CD4-positive, alpha-beta T cell treated with Interleukin-4 for 4 hours (primary cell): ENCODE data around the gene UROC1.

ENCODE experiments used
- DNase-seq: peaks from one replicate; pipeline ENCODE4 v3.0.0-alpha.2; 2020

The UROC1 gene

DNA sequence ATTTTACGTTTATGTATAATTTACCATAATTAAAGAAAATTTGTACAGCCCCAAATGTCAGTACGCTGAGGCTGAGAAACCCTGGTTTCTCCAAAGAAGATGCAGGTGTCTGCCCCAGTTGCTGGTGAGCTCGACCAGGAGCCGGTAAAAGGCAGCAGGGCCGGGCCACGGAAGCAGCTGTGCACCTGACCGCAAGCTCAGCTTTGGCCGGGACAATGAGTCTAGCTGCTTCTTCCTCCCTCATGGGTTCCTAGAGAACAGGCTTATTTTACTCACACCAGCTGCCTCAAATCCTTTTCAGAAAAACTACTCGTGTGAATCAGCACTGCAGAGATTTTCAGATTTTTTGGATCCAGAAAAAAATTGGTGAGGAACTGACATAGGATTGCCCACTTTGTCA, 23.8 kb downstream of the UROC1 start:
- no peak for DNase-seq

DNA sequence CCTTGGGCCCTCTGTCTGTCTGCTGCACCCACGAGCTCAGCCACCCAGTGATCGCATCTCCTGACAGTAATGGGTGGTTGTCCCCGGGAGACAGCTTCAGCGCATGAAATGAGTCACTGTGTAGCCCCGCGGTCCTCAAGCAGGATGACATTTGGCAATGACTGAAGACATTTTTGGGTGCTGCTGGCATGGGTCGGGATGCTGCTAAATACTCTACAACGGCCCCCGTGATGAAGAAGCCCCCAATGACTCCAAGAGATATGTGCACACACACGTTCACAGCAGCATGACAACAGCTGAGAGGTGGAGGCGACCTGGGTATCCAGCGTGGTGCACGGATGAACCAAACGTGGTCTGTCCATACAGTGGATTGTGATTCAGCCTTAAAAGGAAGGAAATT, 24.5 kb downstream of the UROC1 start:
- DNase-seq, result no peak

DNA sequence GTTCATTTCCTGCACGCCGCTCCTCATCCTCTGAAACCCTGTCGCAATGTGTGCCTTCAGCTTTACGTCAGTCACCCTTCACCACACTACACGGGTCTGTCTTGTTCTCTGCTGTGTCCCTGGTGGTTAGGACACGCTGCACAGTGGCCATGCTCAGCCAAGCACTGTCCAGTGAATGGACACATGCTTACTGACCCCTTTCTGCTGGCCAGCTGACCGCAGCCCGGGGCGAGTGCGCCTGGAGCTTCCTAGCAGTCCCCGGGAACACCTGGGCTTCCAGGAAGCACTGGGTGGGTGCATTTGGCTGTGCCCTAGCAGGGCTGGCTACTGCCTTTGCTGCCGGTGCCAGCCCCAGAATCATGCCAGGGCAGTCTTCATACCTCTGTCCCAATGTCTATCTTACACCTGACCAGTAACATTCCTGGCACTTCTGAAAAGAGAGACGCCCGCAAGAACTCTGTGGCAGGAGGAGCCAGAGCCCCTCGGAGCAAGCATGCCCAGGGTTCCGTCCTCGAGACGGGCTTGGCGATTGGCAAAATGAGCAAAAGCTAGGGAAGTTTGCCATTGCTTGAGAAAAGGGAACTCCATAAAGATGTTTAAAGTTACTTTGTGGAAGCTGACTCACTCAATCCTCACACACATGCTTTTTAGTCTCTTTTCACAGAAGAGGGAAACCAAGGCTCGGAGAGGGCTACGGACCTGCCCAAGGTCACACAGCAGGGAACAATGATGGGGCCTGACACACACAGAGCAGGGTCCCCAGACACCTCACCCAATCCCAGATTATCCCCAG, 26.2 kb downstream of the UROC1 start:
- DNase-seq, result no peak

DNA sequence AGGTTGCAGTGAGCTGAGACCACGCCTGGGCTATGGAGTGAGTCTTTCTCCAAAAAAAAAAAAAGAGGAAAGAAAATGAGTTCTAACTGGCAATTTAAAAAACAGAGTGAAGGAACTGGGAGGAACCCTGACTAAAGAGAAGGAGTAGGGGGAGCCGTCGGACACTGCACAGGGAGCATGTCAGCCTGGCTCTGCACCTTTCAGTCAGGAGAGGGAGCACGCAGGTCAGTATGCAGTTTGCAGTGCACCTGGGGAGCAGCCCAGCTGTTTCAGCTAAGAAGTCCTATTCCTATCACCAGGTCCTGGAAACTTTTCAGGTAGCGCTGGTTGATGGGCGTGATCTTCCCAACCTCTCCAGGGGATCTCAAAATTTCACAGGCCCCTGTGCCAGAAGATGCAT, 27.0 kb downstream of the UROC1 start:
- DNase-seq, result no peak

DNA sequence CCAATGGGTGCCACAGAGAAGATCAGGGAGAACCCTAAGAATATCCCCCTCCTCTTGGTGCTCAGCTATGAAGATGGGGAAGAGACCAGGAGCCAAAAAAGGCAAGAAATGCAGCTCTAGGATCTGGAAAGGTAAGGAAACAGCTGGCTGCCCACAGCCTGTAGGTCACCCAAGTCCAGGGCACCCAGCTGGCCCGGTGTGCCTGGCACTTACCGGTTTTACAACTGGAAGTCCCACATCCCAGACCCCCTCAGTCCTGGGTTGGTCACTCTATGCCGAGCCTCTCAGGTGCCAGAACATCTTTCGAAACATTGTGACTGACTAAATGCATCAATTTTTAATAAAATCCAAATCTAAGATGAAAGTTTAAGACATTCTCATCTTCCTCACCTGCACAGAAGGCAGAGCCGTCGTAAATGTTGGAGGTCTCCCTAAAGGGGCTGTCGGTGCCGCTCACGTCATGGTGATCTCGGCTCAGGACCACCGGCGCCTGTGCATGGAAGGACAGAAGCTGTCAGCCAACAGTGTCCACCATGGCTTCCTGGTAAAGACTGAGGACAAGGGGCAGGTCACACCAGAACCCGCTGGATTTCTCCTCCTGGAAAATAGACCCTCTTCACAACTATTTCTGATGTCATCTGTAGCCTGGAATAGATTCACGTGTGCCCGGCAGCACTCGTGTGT, 28.5 kb downstream of the UROC1 start:
- no peak for DNase-seq

DNA sequence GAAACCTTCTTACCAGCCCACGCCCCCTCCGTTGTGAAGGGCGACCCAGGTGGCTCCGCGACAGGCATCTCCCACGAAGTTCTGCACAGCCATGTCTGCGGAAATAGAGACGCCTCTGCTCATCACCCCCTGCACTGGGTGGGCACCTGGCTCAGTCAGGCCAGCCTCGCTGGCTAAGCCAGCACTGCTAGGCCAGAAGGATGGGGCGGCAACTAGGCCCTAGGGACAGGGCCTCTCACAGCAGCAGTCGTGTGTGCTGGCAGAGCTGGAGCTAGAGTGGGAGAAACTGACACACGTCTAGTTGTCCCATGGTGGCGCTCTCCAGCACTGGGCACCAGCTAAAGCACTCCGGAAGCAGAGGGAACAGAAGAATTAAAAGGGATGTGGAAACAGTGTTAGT, 29.4 kb downstream of the UROC1 start:
- no peak for DNase-seq

DNA sequence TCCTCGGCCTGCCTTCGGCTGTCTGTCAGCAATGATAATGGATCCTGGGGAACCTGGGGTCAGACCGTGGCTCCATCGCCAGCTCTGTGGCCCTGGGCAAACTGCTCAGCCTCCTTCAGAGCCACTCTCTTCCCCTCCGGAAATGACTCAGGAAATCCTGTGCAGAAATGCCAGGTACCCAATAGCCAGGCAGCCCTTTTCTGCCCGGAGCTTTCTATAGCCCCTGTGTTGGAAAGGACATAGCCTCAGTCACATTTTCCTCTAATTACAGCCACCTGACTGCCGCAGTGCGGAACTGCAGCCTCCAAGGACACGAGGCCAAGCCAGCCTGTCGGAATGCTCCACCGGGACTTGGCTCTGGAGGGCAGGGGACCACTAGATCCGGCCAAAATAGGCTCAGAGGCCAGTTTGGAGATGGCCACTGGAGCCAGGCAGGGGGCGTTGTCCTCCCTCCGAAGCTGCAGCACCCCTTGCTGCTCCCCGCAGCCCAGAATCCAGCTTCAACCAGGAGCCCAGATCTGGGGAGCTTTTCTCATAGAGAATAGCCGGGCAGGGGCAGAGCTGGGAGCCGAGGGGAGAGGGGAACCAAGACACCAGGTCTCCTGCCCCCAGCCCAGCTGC, 30.3 kb downstream of the UROC1 start:
- no peak for DNase-seq

DNA sequence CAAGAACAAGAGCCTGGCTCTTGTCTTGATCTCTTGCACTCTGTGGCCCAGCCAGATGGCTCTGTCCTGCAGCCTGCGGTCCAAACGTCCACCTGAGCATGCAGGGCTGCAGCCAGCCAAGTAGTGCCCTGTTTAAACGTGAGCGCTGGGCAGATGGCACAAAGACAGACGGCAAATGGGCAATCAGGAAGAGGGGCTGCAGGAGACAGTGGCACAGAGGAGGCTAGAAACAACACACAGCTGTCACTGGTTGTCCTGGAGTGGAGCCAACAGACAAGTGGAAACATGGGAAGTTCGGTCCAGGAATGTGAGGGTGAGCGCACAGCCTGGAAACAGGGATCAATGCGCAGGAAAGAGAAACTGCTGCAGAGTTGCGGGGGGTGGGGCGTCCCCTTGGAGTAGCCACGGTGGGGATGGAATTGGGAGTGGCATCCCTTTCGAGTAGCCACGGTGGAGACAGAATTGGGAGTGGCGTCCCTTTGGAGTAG, 31.2 kb downstream of the UROC1 start:
- no peak for DNase-seq

DNA sequence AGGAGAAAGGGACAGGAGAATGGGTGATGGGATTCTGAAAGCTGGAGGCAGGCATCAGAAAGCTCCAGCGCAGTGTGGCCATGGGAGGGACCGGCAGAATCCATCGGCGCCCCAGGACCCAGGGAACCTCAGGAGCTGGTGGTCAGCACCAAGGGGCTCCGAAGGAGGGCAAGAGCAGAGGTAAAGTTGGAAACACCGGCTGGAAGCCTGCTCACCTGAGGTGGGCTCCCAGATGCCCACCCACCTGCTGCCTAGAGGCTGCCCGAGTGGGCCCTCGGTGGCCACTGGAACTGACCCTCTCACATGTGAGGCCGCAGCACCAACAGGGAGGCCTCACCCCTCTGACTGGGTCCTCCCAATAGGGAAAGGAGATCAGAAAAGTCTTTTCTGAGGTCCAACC, 31.6 kb downstream of the UROC1 start:
- no peak for DNase-seq

DNA sequence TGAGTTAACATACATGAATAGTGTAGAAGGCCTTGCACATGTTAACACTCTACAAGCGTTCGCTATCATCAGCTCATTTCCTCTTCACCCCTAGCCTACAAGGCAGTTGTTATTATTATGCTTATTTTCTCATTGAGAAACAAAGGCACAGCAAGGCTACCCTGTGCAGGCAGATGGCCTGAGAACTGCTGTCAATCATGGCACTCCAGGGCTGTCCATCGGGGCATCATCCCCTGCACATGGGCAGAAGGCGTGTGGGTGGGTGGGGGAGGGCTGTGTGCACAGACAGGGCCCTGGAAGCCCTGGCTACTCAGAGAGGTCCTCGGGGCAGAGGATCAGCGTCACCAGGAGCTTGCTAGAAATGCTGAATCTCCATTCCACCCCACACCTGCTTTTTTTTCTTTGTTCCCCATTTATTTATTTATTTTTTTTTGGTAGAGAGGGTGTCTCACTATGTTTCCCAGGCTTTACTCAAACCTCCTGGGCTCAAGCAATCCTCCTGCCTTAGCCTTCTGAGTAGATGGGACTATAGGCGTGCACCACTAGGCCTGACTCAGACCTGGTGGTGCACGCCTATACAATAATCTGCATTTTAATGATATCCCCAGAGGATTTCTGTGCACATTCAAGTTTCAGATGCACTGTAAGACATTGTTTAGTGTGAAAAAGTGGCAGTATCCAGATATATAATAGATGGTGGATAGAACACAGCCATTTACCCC, 32.2 kb downstream of the UROC1 start:
- DNase-seq, result no peak

DNA sequence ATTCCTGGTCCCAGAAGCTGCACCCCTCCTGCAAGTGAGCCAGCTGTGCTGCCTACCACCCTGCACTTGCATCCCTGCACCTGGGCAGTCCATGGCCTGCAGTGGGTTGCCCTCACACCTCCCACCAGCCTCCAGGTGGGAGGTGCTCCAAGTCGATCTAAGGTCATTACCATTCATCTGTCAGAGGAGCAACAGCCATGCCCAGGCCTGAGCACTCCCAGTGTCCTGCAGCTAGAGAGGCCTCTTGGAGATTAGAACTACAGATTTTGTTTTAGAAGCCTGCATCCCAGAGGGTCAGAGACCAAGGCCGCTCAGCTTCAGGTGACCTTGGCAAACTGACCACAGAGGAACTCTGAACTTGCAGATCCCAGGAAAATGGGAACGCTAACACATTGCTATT, 32.9 kb downstream of the UROC1 start:
- DNase-seq, result no peak

DNA sequence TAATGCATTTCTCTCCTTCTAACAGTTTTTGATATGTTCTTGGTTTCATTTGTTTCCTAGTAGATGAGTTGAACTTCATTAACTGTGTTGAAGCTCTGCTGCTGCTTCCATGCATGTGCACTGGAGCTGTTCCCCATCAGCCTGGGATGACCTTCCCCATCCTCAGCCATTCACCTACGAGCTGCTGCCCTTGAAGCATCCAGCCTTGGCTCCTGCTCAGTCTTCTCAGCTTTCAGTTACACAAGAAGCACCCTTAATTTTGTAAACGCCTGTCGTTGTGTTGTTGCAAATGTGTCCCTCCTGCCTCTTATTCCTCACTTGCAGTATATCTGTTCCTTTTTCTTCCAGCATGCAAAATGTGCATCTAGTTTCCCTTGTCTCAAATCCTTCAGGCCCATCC, 33.4 kb downstream of the UROC1 start:
- no peak for DNase-seq

DNA sequence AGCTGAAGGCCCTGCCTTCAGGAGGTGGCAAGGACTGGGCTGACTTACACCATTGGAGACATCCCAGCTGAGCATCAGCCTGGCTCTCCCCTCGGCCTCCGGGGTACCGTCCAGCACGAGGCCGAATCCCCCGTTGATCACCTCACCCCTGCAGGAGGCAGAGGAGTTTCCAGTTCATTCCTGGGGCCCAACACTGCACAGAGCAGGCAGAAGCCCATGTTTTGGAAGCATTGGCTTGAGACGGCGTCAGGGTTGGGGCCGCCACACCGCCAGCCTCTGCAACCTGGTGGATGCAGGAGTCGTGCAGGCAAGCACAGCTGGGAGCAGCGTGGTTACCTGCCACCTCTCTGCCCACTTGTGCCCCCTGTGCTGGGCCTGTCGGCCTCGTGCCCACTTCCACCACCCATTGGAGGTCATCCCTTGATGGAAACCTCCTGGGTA, 34.2 kb downstream of the UROC1 start:
- no peak for DNase-seq

DNA sequence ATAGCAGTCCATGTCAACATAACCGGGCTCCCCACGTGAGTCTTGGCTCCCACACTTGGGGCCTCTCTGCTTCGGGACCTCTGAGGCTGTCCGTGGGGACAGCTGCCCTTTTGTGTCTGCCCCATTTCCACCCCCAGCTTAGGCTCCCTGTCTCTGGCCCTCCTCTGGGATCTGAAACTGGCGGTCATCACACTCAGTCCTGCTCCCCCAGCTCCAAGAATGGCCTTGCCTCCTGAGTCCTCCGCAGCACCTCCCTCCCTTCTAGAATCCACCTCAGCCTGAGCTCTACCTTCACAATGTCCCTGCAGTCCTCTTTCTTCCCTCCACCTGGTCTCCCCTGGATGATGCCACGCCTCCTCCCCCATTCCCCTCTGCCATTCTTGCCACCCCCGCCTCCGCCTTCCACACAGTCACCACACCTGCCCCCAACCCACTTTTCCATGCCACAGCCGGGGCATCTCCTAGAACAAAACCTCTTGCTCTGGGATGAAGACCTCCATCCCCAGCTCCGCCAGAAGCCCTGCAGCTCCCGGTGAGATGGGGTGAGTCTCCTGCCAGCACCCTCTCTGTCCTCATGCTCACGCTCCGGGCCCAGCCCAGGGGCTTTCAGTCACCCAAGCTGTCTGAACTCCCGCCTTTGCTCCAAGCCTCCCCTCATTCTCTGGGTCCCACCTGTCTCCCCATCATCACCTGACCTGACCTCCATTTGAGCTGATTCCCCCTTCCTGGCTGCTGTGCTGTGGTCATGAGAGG, 34.9 kb downstream of the UROC1 start:
- no peak for DNase-seq

DNA sequence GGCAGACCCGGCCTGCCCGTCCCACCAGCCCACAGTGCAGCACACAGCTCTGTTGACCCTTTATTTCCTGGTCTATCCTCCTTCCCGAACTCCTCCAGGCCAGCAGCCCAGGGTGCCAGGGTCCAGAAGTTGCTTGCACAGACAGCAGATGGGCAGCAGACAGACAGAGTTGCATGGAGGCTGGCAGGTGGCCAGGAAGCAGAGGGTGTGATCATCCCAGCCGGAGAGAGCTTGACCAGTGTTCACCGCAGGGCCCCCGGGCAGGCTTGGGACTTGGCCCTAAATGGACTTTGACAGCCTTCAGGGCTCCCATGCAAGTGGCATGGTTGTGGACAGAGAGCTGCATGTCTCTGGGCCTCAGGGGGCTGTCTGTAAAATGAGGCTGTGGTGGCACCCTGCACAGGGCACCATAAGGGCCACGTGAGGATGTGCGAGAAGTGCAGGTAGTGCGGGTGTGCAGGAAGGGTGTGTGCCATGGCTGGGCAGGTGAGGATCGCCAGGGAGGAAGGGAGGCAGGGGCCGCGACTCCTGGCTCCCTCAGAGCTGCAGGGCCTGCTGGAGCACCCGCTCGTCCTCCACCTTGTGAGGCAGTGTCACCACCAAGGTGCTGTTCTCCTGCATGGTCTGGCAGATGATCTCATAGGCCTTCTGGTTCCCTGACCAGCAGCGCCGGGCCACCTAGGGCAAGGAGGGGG, 35.6 kb downstream of the UROC1 start:
- no peak for DNase-seq

DNA sequence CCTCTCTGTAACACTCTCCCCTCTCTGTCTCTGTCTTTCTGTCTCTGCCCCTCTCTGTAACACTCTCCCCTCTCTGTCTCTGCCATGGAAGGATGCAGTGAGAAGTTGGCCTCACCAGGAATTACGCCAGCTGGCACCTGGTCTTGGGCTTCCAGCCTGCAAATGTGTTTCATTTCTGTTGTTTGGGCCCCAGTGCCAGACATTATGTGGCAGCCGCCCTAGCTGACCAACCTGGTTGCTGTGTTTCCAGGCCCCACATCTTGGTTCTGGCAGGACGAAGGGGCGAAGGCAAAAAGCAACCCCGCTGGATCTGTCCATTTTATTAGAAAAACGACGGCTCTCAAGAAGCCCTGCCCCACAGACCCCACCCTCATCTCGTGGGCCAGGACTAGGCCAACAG, 36.7 kb downstream of the UROC1 start:
- no peak for DNase-seq

DNA sequence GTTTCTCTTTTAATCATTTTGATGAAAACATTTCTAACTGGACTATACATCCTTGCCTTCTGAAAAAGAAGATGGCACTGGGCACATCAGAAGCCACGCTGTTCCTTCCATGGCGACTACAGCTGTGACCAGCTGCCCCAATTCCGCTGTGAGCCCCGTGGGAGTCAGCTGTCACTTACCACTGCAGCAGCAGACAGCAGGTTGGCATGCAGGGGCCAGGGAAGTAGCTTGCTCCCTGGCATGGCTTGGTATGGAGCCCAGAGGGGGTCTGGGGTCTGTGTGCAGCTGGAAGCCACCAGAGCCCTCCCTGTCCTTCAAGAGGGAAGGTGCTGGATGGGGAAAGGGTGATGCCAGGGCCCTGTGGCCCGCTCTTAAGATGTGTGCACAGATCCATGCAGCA, 37.4 kb downstream of the UROC1 start:
- no peak for DNase-seq

DNA sequence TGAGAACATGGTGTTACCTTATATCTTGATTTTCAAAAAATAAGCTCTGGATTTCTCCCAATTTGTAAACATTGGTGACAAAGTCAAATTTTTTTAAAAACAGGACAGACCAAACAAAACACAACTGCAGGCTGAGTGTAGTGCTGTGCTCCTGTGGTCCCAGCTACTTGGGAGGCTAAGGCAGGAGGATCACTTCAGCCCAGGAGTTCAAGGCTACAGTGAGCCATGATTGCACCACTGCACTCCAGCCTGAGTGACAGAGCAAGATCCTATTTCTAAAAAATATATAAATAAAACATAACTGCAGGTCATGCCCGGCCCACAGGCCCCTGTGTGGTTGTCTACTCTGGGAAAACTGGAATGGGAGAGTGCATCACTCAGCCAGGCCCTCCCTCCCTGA, 37.9 kb downstream of the UROC1 start:
- DNase-seq, result no peak

DNA sequence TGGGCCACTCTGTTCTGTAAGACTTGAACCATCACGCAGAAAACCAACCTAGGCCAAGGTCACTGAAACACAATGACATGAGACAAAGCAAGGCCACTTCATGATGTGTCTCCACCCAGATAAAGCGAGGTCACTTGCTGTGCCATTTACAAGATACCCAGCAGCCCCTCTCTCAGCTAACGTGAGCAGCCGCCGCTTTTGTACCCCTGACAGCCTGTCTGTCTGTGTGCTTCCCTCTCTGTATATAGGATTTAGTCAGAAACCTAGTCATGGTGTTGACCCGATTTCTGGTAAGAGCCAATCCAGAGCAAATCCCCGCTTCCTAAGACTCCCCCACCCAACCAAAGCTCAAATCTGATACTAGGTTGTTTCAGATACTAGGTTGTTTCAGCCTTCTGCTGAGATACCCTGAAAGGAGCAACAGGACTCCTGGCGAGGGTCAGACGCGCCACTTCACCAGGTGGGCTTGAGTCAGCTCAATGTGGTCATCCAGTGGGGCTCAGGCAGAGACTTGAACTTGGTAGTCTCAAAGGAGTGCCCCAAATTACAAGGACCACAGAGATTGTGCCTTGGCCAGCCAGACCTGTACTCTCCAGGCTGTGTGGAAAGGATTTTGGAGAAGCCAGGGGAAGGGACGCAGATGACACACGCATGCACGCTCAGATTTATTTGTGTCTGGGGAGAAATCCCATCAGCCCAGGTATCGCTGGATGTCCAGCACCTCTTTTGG, 38.8 kb downstream of the UROC1 start:
- DNase-seq, result no peak

DNA sequence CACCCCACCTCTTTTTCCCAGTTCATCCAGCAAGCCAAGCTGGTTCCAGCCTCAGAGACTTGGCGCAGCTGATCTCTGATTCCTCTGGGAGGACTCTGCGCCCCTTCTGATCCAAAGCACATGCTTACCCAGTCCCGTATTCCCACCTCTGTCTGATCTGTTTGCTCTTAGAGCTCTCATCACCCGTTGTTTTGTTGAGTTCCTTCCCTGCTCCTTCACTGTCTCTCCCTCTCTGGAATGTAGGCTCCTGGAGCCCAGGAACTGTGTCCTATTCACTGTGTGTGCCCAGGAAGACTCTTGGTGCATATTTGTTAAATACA, 40.6 kb downstream of the UROC1 start:
- no peak for DNase-seq
